Left lung (tissue), 10 donors: ENCODE measurements around the gene UGP2. TPM values are rescaled to one million over a fixed set of nuclear protein-coding genes. Genes with fewer than 3 reads are reported as not detected.
"Not testable (repeated sequence)": the region's sequence is repeated elsewhere in the genome, so short reads cannot be mapped to it uniquely, and the experiment has no call there.

Experiments
- ATAC-seq: fragments of 200-7000 bp; cut with Tn5 transposase; one replicate; pipeline ENCODE4 v1.9.1; 2020; ENCODE audit warnings: moderate library complexity
- DNase-seq, 4 donors: peaks; one replicate each; pipeline ENCODE4 v3.0.0-alpha.2; 2013 to 2020
- H3K27ac ChIP-seq, 2 donors: fragments of 200-600 bp; sonication (generic) in 1 of 2; one replicate each; pipeline versions ENCODE4 v1.5.0 to v1.8.0; 2020 to 2021
- H3K27me3 ChIP-seq, 2 donors: fragments of 200-600 bp; sonication (generic) in 1 of 2; one replicate each; pipeline versions ENCODE4 v1.5.0 to v1.8.0; 2020 to 2021
- H3K36me3 ChIP-seq, 2 donors: fragments of 200-600 bp; sonication (generic) in 1 of 2; one replicate each; pipeline versions ENCODE4 v1.5.0 to v1.8.0; 2020 to 2021
- H3K4me1 ChIP-seq, 2 donors: fragments of 200-600 bp; one replicate each; pipeline ENCODE4 v1.8.0; 2021
- H3K4me3 ChIP-seq, 2 donors: fragments of 200-600 bp; sonication (generic) in 1 of 2; one replicate each; pipeline versions ENCODE4 v1.5.0 to v1.8.0; 2020 to 2021; ENCODE audit warnings: mild to moderate bottlenecking in 1 of 2
- H3K9me3 ChIP-seq, 2 donors: fragments of 200-600 bp; sonication (generic) in 1 of 2; one replicate each; pipeline versions ENCODE4 v1.5.0 to v1.8.0; 2020 to 2021
- CTCF ChIP-seq, 2 donors: fragments of 200-600 bp; sonication (generic) in 1 of 2; IDR thresholded peaks; one replicate each; pipeline versions ENCODE4 v1.5.0 to v1.8.0; 2021; ENCODE audit warnings: antibody characterized with exemption in 2 of 2
- intact Hi-C, 2 donors: fragments of 100-400 bp; cut with DNase I; formaldehyde crosslinking; loops; one replicate each; pipeline versions ENCODE4 v1.11.2 to v1.14.2; 2022
- polyA plus RNA-seq, 6 donors: library from polyadenylated mRNA; unstranded; fragments of 120-200 nt; gene quantifications; one replicate each; pipeline ENCODE4 v1.2.1, GENCODE V29; 2013; ENCODE audit not compliant: insufficient read length in 6 of 6
- total RNA-seq, 2 donors: library from RNA; stranded (reverse); fragmentation: NEBNext Ultra II Directional; extraction: Animal tissue kit (Norgen Biotek cat#: 25700); gene quantifications; one replicate each; pipeline ENCODE4 v1.2.1, GENCODE V29; 2021
- donor health status: DM: no; HTN: yes; CAD: no.
- donor health status: DM: no; HTN: no; CAD: no.

The UGP2 gene
- total and polyA plus RNA-seq, 8 donors, result 80.5 to 165 (median 92.9) TPM

GRCh38 chr2:63843093-63843492 is 1.4 kb downstream of the UGP2 start:
- Histone ChIP-seq H3K4me3 (peak overlapping the region; percentile 88 to 91), H3K4me1 (peaks cover 20 to 59% of the 10 kb centered on the region in 2 donors), H3K36me3 (no peaks in the 10 kb centered on the region), H3K9me3 (no peaks in the 10 kb centered on the region), H3K27me3 (no peaks in the 10 kb centered on the region), H3K27ac (peak overlapping the region; percentile 98 to 99)
- intact Hi-C loops, result no loop called here
- ATAC-seq, result no peak
- no peak for TF ChIP-seq CTCF (IDR thresholded peaks at IDR 0.05)
- DNase-seq, result no peak

GRCh38 chr2:63843791-63844190 is 2.1 kb downstream of the UGP2 start:
- no peak overlapping the region for H3K27ac ChIP-seq
- no peaks in the 10 kb centered on the region for H3K36me3 ChIP-seq
- no peaks in the 10 kb centered on the region for H3K27me3 ChIP-seq
- no peak for TF ChIP-seq CTCF (IDR thresholded peaks at IDR 0.05)
- H3K9me3 ChIP-seq, result no peaks in the 10 kb centered on the region
- intact Hi-C loops, result no loop called here
- ATAC-seq (no peak), DNase-seq (no peak)
- peak overlapping the region in 1 of 2 donors; percentile 91 for H3K4me3 ChIP-seq
- H3K4me1 ChIP-seq, result peaks cover 20 to 61% of the 10 kb centered on the region in 2 donors

GRCh38 chr2:63844616-63845015 is 2.9 kb downstream of the UGP2 start:
- H3K4me3 ChIP-seq, result peak overlapping the region in 1 of 2 donors; percentile 91

GRCh38 chr2:63845866-63846265 is 4.2 kb downstream of the UGP2 start:
- no peak overlapping the region for H3K4me3 ChIP-seq
- no peaks in the 10 kb centered on the region for H3K27me3 ChIP-seq
- no peaks in the 10 kb centered on the region for H3K36me3 ChIP-seq
- DNase-seq, result no peak
- ATAC-seq, result no peak
- H3K9me3 ChIP-seq, result no peaks in the 10 kb centered on the region
- no peak overlapping the region for H3K27ac ChIP-seq
- intact Hi-C loops, result no loop called here
- peaks cover 20 to 67% of the 10 kb centered on the region in 2 donors for H3K4me1 ChIP-seq
- no peak for TF ChIP-seq CTCF (IDR thresholded peaks at IDR 0.05)

More at GRCh38 chr2:63844616-63845015, 2.9 kb downstream of the UGP2 start:
- no peak for ATAC-seq
- Histone ChIP-seq H3K36me3 (no peaks in the 10 kb centered on the region), H3K27me3 (no peaks in the 10 kb centered on the region), H3K27ac (no peak overlapping the region), H3K4me1 (peaks cover 20 to 63% of the 10 kb centered on the region in 2 donors), H3K9me3 (no peaks in the 10 kb centered on the region)
- intact Hi-C loops, result no loop called here
- TF ChIP-seq CTCF (IDR thresholded peaks at IDR 0.05), result no peak
- DNase-seq, result no peak

- DNase-seq, result no peak
- intact Hi-C loops, result no loop called here
These were observed 4.8 kb downstream of the UGP2 start for GRCh38 chr2:63846487-63846886.

GRCh38 chr2:63847571-63847970 is 5.9 kb downstream of the UGP2 start:
- intact Hi-C loops, result not testable (repeated sequence)

More at GRCh38 chr2:63846487-63846886, 4.8 kb downstream of the UGP2 start:
- no peak for ATAC-seq
- peaks cover 20 to 72% of the 10 kb centered on the region in 2 donors for H3K4me1 ChIP-seq
- no peak for TF ChIP-seq CTCF (IDR thresholded peaks at IDR 0.05)
- H3K27ac ChIP-seq, result no peak overlapping the region
- no peaks in the 10 kb centered on the region for H3K27me3 ChIP-seq
- no peaks in the 10 kb centered on the region for H3K9me3 ChIP-seq
- H3K36me3 ChIP-seq, result no peaks in the 10 kb centered on the region
- no peak overlapping the region for H3K4me3 ChIP-seq

More at GRCh38 chr2:63847571-63847970, 5.9 kb downstream of the UGP2 start:
- H3K27ac ChIP-seq, H3K9me3 ChIP-seq, DNase-seq, H3K4me3 ChIP-seq, H3K27me3 ChIP-seq, H3K36me3 ChIP-seq, ATAC-seq: not testable (repeated sequence)
- H3K4me1 ChIP-seq, result peaks cover 20 to 83% of the 10 kb centered on the region in 2 donors
